Skin of body (tissue), 2 donors: Measurements from ENCODE around the gene C12orf75. TPM values are rescaled to one million over a fixed set of nuclear protein-coding genes. Genes with fewer than 3 reads are reported as not detected.
A peak's percentile ranks its signal among the peaks of the same experiment; 100 is the strongest.

Experiments
- DNase-seq: peaks from one replicate; lab custom pipeline; 2025; lab: John Stamatoyannopoulos, UW
- total RNA-seq: library from RNA; depleted of rRNA; stranded (reverse); fragments of >200 nt; gene quantifications from one replicate; pipeline ENCODE4 v1.2.3, GENCODE V29; 2014

The C12orf75 gene
- total RNA-seq, 1 donor from 2014 or later = 18.1 TPM

DNA sequence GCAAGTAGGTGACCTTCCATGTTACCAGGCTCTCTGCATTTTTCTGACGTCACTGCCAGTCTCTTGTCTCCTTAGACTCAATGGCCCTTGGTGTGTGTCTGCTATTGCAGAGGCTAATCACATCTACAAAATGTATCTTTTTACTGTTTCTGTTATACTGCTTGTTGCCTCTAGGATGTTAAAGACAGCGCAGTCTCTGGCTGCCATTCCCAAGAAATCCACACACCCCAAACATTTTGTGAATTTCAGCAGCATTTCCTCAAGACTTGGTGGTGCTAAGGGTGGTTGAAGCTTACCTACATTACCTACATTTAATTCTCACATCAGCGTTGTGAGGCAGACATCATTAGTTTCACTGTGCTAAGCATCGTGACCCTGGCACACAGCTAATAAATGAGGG lies 87.2 kb downstream of the C12orf75 start:
- no peak for DNase-seq

GRCh38 chr12:105418229-105418628 lies 87.7 kb downstream of the C12orf75 start:
- DNase-seq = no peak

DNA sequence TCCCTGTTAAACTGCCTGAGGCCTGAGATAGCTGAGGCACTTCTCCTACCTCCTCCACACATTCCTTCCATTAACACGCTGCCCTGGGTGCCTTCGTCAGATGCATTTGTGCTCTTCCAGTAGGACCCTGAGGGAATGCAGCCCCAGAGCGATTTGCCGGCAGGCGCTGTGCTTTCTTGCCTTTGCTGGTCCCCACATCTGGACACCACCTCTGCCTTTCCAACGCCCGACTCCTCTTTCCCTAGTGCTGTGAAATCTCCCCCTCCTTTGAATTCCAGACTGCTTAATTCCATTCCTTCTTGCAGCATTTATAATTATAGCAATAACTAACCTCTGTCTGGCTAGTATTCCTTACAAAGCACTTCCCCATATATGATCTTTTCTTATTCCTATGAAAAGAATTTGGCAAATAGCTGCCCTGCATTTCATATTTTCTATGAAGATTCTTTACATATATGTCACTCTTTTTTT lies 88.4 kb downstream of the C12orf75 start:
- peak; percentile 35 for DNase-seq

- DNase-seq = peak; percentile 37
Observed at GRCh38 chr12:105419606-105420005, 89.1 kb downstream of the C12orf75 start.

DNA sequence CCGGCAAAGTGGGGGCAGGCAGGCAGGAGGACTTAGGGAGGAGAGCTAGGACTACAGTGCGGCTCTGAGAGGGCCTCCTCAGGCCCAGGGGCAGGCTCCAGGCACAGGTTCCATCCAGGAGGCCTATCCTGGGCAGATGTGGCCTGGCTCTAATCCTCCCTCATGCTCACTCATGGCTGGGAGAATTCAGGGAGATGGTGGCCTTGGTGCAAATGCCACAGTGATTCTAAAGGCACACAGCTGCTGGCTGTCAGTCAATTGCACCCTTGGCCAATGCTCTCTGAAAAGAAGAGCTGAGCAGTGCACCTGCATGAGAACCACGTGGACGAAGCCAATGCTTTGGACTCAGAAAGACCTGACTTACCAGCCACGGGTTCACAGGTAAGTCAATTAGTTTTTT lies 89.6 kb downstream of the C12orf75 start:
- DNase-seq = no peak

- peak; percentile 83 for DNase-seq
Observed at GRCh38 chr12:105420659-105421240, 90.3 kb downstream of the C12orf75 start.

Other genes with a start within 250 kb of the C12orf75 start
- 21.9 TPM for gene ALDH1L2, start 246.2 kb upstream of the C12orf75 start, total RNA-seq
- gene WASHC4, start 223.0 kb upstream of the C12orf75 start, total RNA-seq = 97.0 TPM
- gene APPL2, start 94.5 kb upstream of the C12orf75 start, total RNA-seq = 71.7 TPM